HG03097 (cell line): ENCODE results near the gene DIPK1A.

Source experiments
- ATAC-seq: cut with Tn5 transposase; IDR thresholded peaks from one replicate; pipeline ENCODE4 v1.9.1; 2021; ENCODE audit not compliant: unreplicated experiment, low FRiP score

Gene DIPK1A

DNA sequence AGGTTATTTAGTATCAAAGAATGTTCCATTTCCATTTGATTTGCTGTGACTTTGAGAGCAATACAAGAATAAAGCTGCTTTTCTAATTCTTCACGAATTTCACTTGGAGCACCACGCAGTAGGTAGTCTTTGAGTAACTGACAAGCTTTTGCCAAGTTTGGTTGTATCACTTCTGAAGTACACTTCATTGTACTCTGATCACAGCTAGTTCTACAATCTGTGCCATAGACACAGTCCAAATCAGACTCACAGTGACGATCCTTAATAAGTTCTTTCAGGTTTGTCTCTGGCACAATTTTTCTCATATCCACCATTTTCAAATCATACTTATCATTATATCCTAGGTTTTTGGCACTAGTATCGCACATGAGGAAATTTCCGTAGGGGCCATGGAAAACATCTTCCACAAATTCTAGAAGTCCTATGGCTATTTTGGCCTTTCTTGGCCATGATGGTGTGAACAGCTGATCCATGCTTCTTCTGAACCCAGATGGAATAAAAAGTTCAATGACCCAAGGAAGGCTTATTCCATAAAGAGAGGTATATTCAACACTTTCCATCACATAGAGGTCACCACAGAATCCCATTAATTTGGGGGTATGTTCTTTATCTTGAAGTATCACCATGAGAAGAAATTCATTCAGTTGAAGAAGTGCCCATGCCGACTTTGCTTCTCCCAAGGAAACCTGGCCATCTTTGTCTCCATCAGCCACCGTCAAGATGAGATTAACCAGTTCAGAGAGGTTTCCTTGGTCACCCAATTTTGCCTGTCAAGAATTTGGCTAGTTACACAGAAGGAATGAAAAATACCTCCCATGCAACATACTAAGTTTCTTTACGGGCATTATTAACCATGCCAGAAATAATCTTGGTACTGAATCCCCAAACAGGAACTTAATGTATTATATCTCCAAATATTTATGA lies 117.6 kb downstream of the DIPK1A start:
- ATAC-seq = no peak

GRCh38 chr1:92843046-92843423 lies 118.2 kb downstream of the DIPK1A start:
- no peak for ATAC-seq

- ATAC-seq = no peak
Measured at GRCh38 chr1:92842082-92843045, 118.9 kb downstream of the DIPK1A start.

- ATAC-seq = no peak
Measured at GRCh38 chr1:92840600-92840999, 120.7 kb downstream of the DIPK1A start.

- ATAC-seq = no peak
Measured at GRCh38 chr1:92839442-92839841, 121.8 kb downstream of the DIPK1A start.

- no peak for ATAC-seq
Measured at GRCh38 chr1:92838519-92838918, 122.7 kb downstream of the DIPK1A start.

DNA sequence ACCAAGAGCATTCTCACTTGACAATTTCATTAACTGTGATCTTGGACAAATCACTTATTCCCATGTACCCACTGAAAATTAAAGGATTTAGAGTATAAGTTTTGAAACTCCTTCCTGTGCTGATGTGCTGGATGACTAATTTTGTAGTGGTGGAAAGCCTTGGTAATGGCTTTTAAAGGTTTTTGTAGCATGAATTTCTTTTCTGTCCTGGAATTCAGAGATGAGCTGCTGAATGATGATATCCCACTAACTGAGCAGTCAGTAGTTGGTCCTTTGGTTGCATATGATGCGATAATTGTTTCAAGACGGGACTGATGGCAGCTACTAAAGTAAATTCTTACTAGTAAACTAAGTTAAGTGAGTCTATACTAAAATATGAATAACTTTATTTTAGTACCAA lies 124.2 kb downstream of the DIPK1A start:
- ATAC-seq = no peak

DNA sequence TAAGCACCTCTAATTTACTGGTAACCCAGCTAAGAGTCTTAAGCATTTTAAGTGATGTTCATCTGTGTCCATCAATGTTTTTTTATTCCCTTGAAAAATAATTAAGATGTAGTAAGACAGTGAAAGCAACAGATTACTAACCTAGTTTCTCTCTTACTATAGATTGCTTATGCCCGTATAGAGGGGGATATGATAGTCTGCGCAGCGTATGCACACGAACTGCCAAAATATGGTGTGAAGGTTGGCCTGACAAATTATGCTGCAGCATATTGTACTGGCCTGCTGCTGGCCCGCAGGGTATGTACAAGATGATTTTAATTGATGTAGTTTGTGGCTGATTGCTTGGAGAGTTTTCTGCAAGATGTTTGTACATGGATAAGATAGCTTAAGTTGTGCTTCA lies 126.6 kb downstream of the DIPK1A start:
- no peak for ATAC-seq

DNA sequence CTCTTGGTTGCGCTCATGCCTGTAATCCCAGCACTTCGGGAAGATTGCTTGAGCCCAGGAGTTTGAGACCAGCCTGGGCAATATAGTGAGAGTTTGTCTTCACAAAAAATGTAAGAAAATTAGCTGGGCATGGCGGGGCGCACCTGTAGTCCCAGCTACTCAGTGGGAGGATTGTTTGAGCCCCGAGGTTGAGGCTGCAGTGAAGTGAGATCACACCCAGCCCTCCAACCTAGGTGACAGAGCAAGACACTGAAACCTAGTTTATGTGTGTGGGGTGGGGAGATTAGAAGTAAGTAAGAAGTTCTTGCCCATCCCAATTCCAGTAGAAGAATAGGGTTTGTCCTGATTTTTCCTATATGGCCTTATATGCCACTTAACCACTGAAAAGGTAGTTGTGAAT lies 127.4 kb downstream of the DIPK1A start:
- no peak for ATAC-seq

DNA sequence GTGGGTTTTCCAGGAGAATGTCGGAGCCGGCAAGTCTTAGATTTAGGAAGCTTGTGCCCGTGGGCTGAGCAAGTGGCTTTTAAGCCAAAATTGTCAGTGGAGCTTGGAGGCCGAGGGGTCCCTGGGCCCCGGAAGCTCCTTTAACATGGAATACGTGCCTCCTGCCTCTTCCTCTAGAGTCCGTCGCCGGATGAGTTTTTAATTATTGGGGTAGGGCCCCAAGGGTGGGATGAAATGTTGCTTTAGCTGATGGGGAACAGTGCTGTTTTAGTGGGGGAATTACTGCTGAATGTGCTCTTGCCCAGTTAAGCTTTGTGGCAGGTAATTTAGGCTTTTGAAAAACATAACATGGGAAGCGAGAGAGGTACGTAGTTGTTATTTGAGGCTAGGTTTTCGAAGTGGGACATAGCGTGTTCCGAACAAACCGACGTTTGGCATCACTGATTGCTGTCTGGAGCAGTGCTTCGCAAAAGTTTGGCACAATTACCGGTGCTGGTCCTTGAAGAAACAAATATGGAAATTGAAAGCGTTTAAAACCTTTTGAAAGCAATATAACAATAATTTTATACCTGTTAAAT lies 128.6 kb downstream of the DIPK1A start:
- peak; percentile 4 for ATAC-seq

DNA sequence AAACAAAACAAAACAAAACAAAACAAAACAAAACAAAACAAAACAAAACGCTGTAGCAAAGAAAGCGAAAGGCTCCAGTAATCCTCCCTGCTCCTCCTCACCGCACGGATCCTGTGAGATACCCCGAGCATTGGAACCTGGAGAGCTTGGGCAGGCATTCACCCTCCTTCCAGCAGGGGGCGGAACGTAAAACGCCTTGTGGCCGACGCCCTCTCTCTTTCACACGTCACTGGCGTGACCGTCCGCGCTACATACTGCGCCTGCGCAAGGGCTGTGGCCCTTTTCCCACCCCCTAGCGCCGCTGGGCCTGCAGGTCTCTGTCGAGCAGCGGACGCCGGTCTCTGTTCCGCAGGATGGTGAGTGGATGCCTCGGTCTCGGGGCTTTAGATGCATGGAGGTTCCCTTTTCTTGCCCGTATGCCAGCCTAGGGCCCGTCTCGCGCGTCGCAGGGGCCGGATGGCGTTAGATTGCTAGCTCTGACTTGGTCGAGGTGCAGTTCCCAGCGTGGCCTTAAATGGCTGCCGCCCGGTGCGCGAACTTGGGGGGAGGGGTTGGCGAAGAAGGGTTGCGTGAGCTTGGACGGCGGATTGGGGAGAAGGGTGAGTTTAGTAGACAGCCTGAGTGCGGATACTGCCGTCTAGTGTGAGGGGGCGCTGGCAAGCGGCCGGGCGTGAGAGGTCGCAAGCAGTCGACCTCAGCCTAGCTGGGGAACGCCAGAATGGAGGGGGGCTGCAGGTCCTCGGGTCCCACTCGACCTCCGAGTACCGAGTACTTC lies 129.3 kb downstream of the DIPK1A start, which contains the start of gene RPL5:
TSS of gene RPL5 (plus strand) at position 279 of the 775 bp plus-strand sequence. CDS start at position 354, 75 bp downstream.
- peak; percentile 98 for ATAC-seq

- no peak for ATAC-seq
Measured at GRCh38 chr1:92831368-92831761, 129.9 kb downstream of the DIPK1A start.

DNA sequence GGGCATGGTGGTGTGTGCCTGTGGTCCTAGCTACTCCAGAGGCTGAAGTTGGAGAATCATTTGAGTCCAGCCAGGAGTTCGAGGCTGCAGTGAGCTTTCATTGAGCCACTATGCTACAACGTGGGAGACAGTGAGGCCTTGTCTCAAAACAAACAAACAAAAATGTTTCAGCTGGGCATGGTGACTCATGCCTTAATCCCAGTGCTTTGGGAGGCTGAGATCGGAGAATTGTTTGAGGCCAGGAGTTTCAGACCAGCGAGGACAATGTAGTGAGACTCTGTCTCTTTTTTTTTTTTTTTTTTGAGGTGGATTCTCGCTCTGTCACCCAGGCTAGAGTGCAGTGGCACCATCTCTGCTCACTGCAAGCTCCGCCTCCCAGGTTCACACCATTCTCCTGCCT lies 134.5 kb downstream of the DIPK1A start:
- ATAC-seq = no peak

DNA sequence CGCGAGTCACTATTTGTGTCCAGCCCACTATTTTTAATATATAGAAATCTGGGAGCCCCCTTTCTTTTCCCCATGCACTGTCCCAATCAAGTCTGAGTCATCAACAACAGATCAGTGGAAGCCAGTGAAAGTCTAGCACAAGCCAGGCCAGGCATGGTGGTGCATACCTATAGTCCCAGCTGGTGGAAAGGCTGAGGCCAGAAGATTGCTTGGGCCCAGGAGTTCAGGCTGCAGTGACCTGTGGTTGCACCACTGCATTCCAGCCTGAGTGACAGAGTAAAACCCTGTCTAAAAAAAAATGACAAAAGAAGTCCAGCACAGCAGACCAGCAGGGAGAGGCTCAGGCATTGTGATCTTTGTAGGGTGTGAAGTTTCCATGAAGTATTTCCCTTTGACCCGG lies 138.4 kb downstream of the DIPK1A start:
- ATAC-seq = no peak

DNA sequence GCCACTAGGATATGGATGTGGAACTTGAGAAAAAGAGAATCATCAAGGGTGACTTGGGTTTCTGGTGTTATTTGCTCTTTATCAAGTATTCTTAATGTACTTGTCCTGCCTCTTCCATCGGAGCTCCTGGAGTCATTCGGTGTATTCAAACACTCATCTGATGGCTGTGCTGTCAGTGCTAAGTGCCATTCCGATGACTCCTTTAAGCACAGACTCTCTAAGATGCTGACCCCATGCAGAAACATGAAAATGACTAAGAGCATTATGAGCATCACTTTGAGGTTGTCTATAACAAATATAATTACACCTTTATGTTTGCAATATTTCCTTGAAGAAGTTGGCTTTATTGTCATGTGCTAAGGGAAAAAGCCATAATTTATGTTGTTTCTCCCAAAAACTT lies 140.7 kb downstream of the DIPK1A start:
- no peak for ATAC-seq

DNA sequence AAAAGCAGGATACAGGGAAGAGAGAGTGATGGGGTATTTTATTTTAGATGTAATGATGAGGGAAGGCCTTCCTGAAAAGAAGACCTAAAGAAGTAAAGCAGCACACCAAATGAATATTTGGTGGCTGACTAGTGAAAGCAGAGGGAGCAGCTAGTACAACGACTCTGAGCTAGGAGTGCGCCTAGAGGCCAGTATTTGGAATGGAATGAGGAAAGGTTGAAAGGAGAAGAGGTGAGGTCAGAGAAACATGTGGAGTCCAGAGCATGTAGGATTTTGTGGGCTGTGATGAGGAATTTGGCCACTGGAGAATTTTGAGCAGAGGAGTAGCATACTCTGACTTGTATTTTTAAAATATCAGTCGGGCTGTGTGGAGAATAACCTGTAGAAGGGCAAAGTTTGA lies 141.2 kb downstream of the DIPK1A start:
- no peak for ATAC-seq

GRCh38 chr1:92817986-92818764 lies 143.1 kb downstream of the DIPK1A start:
- ATAC-seq = no peak

DNA sequence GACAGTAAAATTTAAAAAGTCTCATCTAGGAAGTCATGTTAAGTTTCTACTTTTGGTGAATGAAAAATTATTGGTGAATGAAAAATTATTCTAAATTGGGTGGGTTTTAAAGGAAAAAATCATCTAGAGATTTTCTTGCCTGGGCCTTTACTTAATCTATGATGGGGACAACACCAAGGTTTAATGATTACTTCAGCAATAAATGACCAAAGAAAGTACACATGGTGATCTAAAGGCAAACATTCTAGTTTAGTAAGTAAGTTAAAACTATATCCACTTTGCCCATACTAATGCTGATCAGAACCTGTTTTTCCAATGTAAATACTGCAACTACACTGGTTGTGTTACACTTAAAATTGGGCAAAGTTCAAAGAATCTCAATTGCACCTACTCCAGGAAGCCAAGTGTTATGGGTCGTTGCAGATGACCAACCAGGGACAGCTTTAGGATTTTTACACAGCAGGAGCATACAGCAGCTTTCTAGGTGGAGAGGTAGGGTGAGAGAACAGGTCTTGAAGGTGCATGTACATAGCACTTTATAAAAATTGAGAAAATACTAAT lies 144.0 kb downstream of the DIPK1A start:
- no peak for ATAC-seq

GRCh38 chr1:92816732-92817131 lies 144.5 kb downstream of the DIPK1A start:
- ATAC-seq = no peak
